Naive thymus-derived CD8-positive, alpha-beta T cell (primary cell): ENCODE results near the gene LILRB5. TPM values are rescaled to one million over a fixed set of nuclear protein-coding genes. Genes with fewer than 3 reads are reported as not detected.
"Not testable (repeated sequence)": the region's sequence is repeated elsewhere in the genome, so short reads cannot be mapped to it uniquely, and the experiment has no call there.

Source experiments
- ATAC-seq, 2 donors: fragments of 150-1000 bp; cut with Tn5 transposase in 1 of 2; sonication (Bioruptor Pico), chemical (Tn5 transposase) in 1 of 2; 1 replicate in 1 of 2; 2 replicates in 1 of 2; pipeline ENCODE4 v1.10.0; 2021; ENCODE audit warnings: mild to moderate bottlenecking in 2 of 2, moderate library complexity in 2 of 2
- POLR2A ChIA-PET: fragments of 350-600 bp; sonication (Branson Sonifier 250); formaldehyde crosslinking; loops from one replicate; lab custom pipeline; 2021; ENCODE audit warnings: antibody characterized with exemption; lab: Charles Lee
- DNase-seq, 10 donors: peaks; one replicate each; pipeline versions ENCODE4 v3.0.0 to v3.0.0-alpha.2; 2020 to 2022
- H3K27ac Mint-ChIP-seq, 10 donors: one replicate each; pipeline ENCODE4 v1.8.0; 2020 to 2022; ENCODE audit warnings: mild to moderate bottlenecking in 10 of 10, mixed read lengths in 10 of 10, moderate library complexity in 4 of 10, inconsistent platforms in 1 of 10
- H3K27me3 Mint-ChIP-seq, 5 donors: one replicate each; pipeline ENCODE4 v1.8.0; 2021 to 2022; ENCODE audit warnings: mixed read lengths in 5 of 5
- H3K36me3 Mint-ChIP-seq, 3 donors: one replicate each; pipeline ENCODE4 v1.8.0; 2020 to 2022; ENCODE audit warnings: mixed read lengths in 3 of 3, mild to moderate bottlenecking in 2 of 3, inconsistent platforms in 1 of 3
- H3K4me1 Mint-ChIP-seq, 4 donors: one replicate each; pipeline ENCODE4 v1.8.0; 2021 to 2022; ENCODE audit warnings: mixed read lengths in 4 of 4
- H3K4me3 Mint-ChIP-seq, 10 donors: one replicate each; pipeline ENCODE4 v1.8.0; 2020 to 2022; ENCODE audit warnings: mild to moderate bottlenecking in 10 of 10, mixed read lengths in 10 of 10, moderate library complexity in 6 of 10, inconsistent platforms in 1 of 10
- H3K9me3 Mint-ChIP-seq, 9 donors: one replicate each; pipeline ENCODE4 v1.8.0; 2020 to 2022; ENCODE audit warnings: mixed read lengths in 9 of 9, mild to moderate bottlenecking in 3 of 9, inconsistent platforms in 1 of 9, moderate library complexity in 1 of 9
- polyA plus RNA-seq, 3 donors: library from polyadenylated mRNA; unstranded; fragments of 300-500 nt; fragmentation: Illumina TruSeq; gene quantifications; one replicate each; pipeline ENCODE4 v1.2.3, GENCODE V29; 2021
- total RNA-seq, 8 experiments: library from RNA in 2 of 8; stranded (reverse) in 2 of 8; gene quantifications; one replicate each; pipeline ENCODE4 v1.2.3 and lab custom pipeline; 2021 to 2026

LILRB5 gene
- total and polyA plus RNA-seq, 5 experiments from 2014 or later: 0.22 to 0.52 TPM; not detected in 3

- POLR2A ChIA-PET, H3K27me3 Mint-ChIP-seq, ATAC-seq, H3K27ac Mint-ChIP-seq, DNase-seq, H3K36me3 Mint-ChIP-seq, H3K4me3 Mint-ChIP-seq, H3K9me3 Mint-ChIP-seq: not testable (repeated sequence)
- H3K4me1 Mint-ChIP-seq: peaks cover 12 to 21% (median 17%) of the 10 kb centered on the region in 4 donors
These were observed 42.3 kb downstream of the LILRB5 start for GRCh38 chr19:54214734-54215133.

- POLR2A ChIA-PET, DNase-seq, ATAC-seq, H3K36me3 Mint-ChIP-seq, H3K27me3 Mint-ChIP-seq, H3K4me3 Mint-ChIP-seq, H3K27ac Mint-ChIP-seq, H3K9me3 Mint-ChIP-seq: not testable (repeated sequence)
- peaks cover 13 to 27% (median 22%) of the 10 kb centered on the region in 4 donors for H3K4me1 Mint-ChIP-seq
These were observed 42.9 kb downstream of the LILRB5 start for GRCh38 chr19:54214217-54214616.

GRCh38 chr19:54211235-54211634, 45.8 kb downstream of the LILRB5 start:
- no peak for DNase-seq
- Mint-ChIP-seq H3K9me3 (no peaks in the 10 kb centered on the region), H3K4me3 (peak overlapping the region in 9 of 10 donors; percentile 15 to 73 (median 56)), H3K36me3 (peaks cover 0 to 28% (median 3%) of the 10 kb centered on the region in 3 donors), H3K4me1 (peaks cover 24 to 54% (median 51%) of the 10 kb centered on the region in 4 donors), H3K27ac (peak overlapping the region; percentile 34 to 93 (median 84)), H3K27me3 (no peaks in the 10 kb centered on the region)
- POLR2A ChIA-PET: interaction anchor here (0.7 to 2.5 kb wide), 4 partner anchors 10 to 338 kb away, joined by 3 to 15 read pairs (median 6); partner anchors contain the start of genes MBOAT7 and RPS9
- no peak for ATAC-seq

GRCh38 chr19:54209811-54210494, 47.1 kb downstream of the LILRB5 start:
- DNase-seq (no peak), ATAC-seq (no peak)
- peaks cover 0 to 41% (median 11%) of the 10 kb centered on the region in 3 donors for H3K36me3 Mint-ChIP-seq
- peak overlapping the region; percentile 25 to 93 (median 84) for H3K27ac Mint-ChIP-seq
- POLR2A ChIA-PET: interaction anchor here (2.1 to 2.5 kb wide), 3 partner anchors 9 to 21 kb away, joined by 8 to 15 read pairs (median 8); partner anchors contain the start of genes MBOAT7, RPS9 and TSEN34
- H3K27me3 Mint-ChIP-seq: no peaks in the 10 kb centered on the region
- peak overlapping the region; percentile 30 to 81 (median 68) for H3K4me3 Mint-ChIP-seq
- H3K9me3 Mint-ChIP-seq: no peaks in the 10 kb centered on the region
- peaks cover 27 to 66% (median 63%) of the 10 kb centered on the region in 4 donors for H3K4me1 Mint-ChIP-seq

- H3K4me3 Mint-ChIP-seq: peak overlapping the region in 8 of 10 donors; percentile 2 to 81 (median 46)
- ATAC-seq (no peak), DNase-seq (no peak)
- POLR2A ChIA-PET: interaction anchor here (1.4 to 2.5 kb wide), 4 partner anchors 8 to 240 kb away, joined by 5 to 15 read pairs (median 8); partner anchors contain the start of genes LENG8, MBOAT7, RPS9 and TSEN34
- no peaks in the 10 kb centered on the region for H3K27me3 Mint-ChIP-seq
- peaks cover 0 to 48% (median 12%) of the 10 kb centered on the region in 3 donors for H3K36me3 Mint-ChIP-seq
- H3K27ac Mint-ChIP-seq: peak overlapping the region in 8 of 10 donors; percentile 15 to 89 (median 68)
- no peaks in the 10 kb centered on the region for H3K9me3 Mint-ChIP-seq
- H3K4me1 Mint-ChIP-seq: peaks cover 29 to 74% (median 69%) of the 10 kb centered on the region in 4 donors
These were observed 47.8 kb downstream of the LILRB5 start for GRCh38 chr19:54209058-54209810.

- POLR2A ChIA-PET: interaction anchor here (1.4 to 2.1 kb wide), 3 partner anchors 17 to 240 kb away, joined by 5 to 8 read pairs (median 7); partner anchors contain the start of genes LENG8 and TSEN34
- peak overlapping the region in 6 of 10 donors; percentile 15 to 86 (median 58) for H3K27ac Mint-ChIP-seq
- H3K4me3 Mint-ChIP-seq: peak overlapping the region in 8 of 10 donors; percentile 19 to 74 (median 45)
These were observed 48.4 kb downstream of the LILRB5 start for GRCh38 chr19:54208784-54209057.

GRCh38 chr19:54207983-54208783, 48.9 kb downstream of the LILRB5 start:
- POLR2A ChIA-PET: interaction anchor here (0.9 to 1.4 kb wide), 3 partner anchors 17 to 241 kb away, joined by 3 to 7 read pairs (median 5); partner anchors contain the start of genes LENG8 and TSEN34
- Mint-ChIP-seq H3K27ac (peak overlapping the region; percentile 19 to 89 (median 64)), H3K36me3 (peaks cover 0 to 58% (median 13%) of the 10 kb centered on the region in 3 donors), H3K4me1 (peaks cover 29 to 84% (median 77%) of the 10 kb centered on the region in 4 donors), H3K9me3 (no peaks in the 10 kb centered on the region), H3K27me3 (no peaks in the 10 kb centered on the region), H3K4me3 (peak overlapping the region; percentile 22 to 74 (median 43))
- DNase-seq: peak in 9 of 10 donors; percentile 21 to 72 (median 45)
- peak; percentile 4 to 46 for ATAC-seq

More at GRCh38 chr19:54208784-54209057, 48.4 kb downstream of the LILRB5 start:
- Mint-ChIP-seq H3K27me3 (no peaks in the 10 kb centered on the region), H3K36me3 (peaks cover 0 to 53% (median 12%) of the 10 kb centered on the region in 3 donors), H3K9me3 (no peaks in the 10 kb centered on the region), H3K4me1 (peaks cover 29 to 79% (median 72%) of the 10 kb centered on the region in 4 donors)
- DNase-seq: no peak
- ATAC-seq: no peak

- Mint-ChIP-seq H3K27me3 (no peaks in the 10 kb centered on the region), H3K27ac (peak overlapping the region; percentile 0 to 89 (median 58)), H3K4me3 (peak overlapping the region; percentile 22 to 74 (median 52)), H3K4me1 (peaks cover 29 to 89% (median 81%) of the 10 kb centered on the region in 4 donors), H3K36me3 (peaks cover 0 to 64% (median 17%) of the 10 kb centered on the region in 3 donors), H3K9me3 (no peaks in the 10 kb centered on the region)
- POLR2A ChIA-PET: interaction anchor here (0.9 to 1.4 kb wide), 3 partner anchors 16 to 241 kb away, joined by 3 to 7 read pairs (median 5); partner anchors contain the start of genes LENG8 and TSEN34
- DNase-seq (no peak), ATAC-seq (no peak)
These were observed 49.4 kb downstream of the LILRB5 start for GRCh38 chr19:54207676-54207982.

- not testable (repeated sequence) for H3K27me3 Mint-ChIP-seq, H3K9me3 Mint-ChIP-seq, ATAC-seq, DNase-seq
- H3K36me3 Mint-ChIP-seq: peaks cover 0 to 68% (median 22%) of the 10 kb centered on the region in 3 donors
- POLR2A ChIA-PET: interaction anchor here (1.1 kb wide), 1 partner anchor 15 kb away, joined by 3 read pairs; no protein-coding TSS in a partner anchor
- H3K4me3 Mint-ChIP-seq: peak overlapping the region in 6 of 10 donors; percentile 41 to 66 (median 56)
- peaks cover 31 to 93% (median 86%) of the 10 kb centered on the region in 4 donors for H3K4me1 Mint-ChIP-seq
- peak overlapping the region in 6 of 10 donors; percentile 19 to 77 (median 52) for H3K27ac Mint-ChIP-seq
These were observed 49.9 kb downstream of the LILRB5 start for GRCh38 chr19:54207193-54207592.

GRCh38 chr19:54206831-54207177, 50.3 kb downstream of the LILRB5 start:
- ATAC-seq: no peak
- no peaks in the 10 kb centered on the region for H3K27me3 Mint-ChIP-seq

GRCh38 chr19:54206030-54206830, 50.8 kb downstream of the LILRB5 start:
- Mint-ChIP-seq H3K27ac (peak overlapping the region in 2 of 10 donors; percentile 24 to 52), H3K9me3 (no peaks in the 10 kb centered on the region), H3K36me3 (peaks cover 0 to 75% (median 23%) of the 10 kb centered on the region in 3 donors), H3K4me1 (peaks cover 29 to 100% (median 88%) of the 10 kb centered on the region in 4 donors), H3K4me3 (peak overlapping the region in 4 of 10 donors; percentile 12 to 58 (median 22)), H3K27me3 (no peaks in the 10 kb centered on the region)
- ATAC-seq: no peak
- no peak for DNase-seq
- POLR2A ChIA-PET: interaction anchor here (1.1 kb wide), 1 partner anchor 14 kb away, joined by 3 read pairs; no protein-coding TSS in a partner anchor

More at GRCh38 chr19:54206831-54207177, 50.3 kb downstream of the LILRB5 start:
- H3K4me3 Mint-ChIP-seq: peak overlapping the region in 5 of 10 donors; percentile 12 to 58 (median 26)
- DNase-seq: no peak
- peaks cover 0 to 72% (median 23%) of the 10 kb centered on the region in 3 donors for H3K36me3 Mint-ChIP-seq
- POLR2A ChIA-PET: interaction anchor here (1.1 kb wide), 1 partner anchor 15 kb away, joined by 3 read pairs; no protein-coding TSS in a partner anchor
- no peaks in the 10 kb centered on the region for H3K9me3 Mint-ChIP-seq
- peaks cover 31 to 96% (median 88%) of the 10 kb centered on the region in 4 donors for H3K4me1 Mint-ChIP-seq
- H3K27ac Mint-ChIP-seq: peak overlapping the region in 2 of 10 donors; percentile 24 to 52
